GM18508 (cell line): ENCODE data around the gene SERP2.
"Not testable (repeated sequence)": the region's sequence is repeated elsewhere in the genome, so short reads cannot be mapped to it uniquely, and the experiment has no call there.

Experiments used
- ATAC-seq: cut with Tn5 transposase; IDR thresholded peaks from one replicate; pipeline ENCODE4 v1.9.1; 2021; ENCODE audit warnings: moderate number of reproducible peaks; ENCODE audit not compliant: insufficient read depth, unreplicated experiment

Gene SERP2

GRCh38 chr13:44373601-44374347 is at the start of gene SERP2:
TSS of gene SERP2 (plus strand) at chr13:44373824. CDS start at chr13:44374026, 202 bp downstream.
- ATAC-seq = no peak

DNA sequence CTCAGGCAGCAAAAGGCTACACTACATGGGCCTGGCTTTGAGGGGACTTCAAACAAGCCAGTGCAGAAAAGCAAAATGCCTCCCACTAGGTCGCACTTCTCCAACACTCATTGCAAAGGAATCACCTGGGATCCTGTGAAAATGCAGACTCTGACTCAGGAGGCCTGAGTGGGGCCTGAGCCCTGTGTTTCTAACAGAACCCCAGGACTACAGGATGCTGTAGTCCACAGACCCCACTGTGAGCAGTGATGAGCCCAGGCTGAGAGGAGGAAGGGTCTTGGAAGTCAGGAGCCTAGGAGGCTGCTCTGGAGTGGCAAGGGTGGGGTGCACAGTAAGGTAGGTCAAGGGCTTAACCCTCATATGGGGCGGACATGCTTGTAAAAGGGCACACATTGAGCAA is 46.7 kb upstream of the SERP2 start:
- ATAC-seq = no peak

GRCh38 chr13:44329041-44329440 is 44.6 kb upstream of the SERP2 start:
- ATAC-seq = not testable (repeated sequence)

DNA sequence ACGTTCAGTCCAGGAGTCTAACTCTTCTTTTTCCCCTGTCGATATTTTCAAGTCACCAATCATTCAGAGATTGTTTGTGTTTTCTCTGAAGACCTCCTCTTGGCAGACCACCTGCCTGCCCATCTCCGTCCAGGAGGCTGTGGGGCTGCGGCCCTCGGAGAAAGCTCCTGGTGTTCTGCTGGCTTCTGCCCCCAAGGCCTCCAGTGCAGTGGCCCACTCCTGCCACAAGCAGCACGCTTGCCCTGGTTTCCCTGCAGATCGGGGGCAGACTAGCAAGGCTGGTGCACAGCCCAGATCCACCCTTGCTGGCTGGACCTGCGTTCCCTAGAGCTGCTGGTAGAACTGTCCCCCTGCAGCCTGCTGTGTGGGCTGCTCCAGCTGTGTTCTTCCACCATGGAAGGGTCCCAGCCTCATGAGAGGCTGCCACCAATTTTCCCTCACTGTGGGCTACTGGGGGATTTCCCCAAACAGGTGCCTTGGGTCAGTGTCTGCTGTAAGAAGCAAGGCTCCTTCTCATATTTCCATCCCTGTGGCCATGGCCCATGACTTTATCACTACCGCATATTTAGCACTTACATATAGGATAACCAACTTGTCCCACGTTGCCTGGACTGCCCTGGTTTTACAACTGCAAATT is 43.6 kb upstream of the SERP2 start:
- ATAC-seq = no peak

DNA sequence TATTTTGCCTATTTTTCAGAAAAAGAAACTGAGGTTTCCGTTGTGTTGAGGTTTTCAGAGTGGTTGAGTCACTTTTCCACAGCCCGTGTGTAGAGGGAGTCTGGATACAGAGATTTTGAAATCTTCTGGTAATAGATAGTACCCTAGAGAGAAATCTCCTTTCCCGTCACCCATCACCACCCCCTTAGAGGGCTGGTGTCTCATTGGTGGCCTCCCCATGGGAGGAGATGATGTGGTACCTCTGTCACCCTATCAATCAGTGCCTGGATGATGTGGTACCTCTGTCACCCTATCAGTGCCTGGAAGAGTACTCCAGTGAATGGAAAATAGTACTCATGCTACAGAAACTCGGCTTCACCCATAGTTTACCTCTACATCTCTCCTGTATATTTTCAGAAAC is 42.2 kb upstream of the SERP2 start:
- ATAC-seq = no peak

DNA sequence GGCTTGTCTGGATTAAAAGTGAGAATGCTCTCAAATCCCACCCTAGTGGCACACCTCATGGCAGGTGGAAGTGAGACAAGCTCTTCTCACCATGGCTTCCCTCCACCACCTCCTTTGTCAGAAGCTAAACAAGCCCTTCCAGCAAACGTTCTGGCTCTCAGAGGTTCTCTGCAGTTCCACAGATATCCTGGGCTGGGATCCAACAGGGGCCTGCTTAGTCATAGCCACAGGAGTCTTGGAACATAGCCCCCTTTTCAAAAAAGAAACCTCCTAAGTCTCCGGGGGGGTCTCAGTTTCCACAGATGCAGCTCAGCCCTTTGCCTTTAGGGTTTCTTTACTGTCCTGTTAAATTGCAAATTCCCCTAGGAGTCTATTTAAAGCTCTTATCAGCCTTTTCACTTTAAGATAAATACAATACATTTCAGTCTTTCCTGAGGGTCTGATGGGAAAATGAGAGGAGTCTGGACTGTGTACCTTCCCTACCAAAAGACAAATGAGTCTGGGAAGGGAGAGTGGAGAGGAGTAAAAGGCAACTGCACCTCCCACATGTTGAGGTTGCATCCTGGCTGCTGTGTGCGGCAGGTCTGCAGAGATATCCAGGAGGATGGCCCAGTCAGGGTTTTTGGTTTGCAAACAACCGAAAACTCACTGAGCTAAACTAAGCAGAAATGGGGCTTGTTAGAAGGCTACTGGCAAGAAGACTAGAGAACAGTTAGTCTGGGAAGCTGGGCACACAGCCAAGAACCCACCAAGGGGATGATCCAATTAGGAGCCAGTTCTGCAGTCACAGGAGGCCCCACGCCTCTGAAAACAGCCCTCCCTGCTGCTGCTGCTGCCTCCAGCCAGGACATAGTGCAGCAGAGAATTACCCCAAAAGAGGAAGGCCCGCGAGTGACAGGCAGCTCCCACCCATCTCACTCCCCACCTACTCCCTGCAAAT is 41.4 kb upstream of the SERP2 start:
- no peak for ATAC-seq

DNA sequence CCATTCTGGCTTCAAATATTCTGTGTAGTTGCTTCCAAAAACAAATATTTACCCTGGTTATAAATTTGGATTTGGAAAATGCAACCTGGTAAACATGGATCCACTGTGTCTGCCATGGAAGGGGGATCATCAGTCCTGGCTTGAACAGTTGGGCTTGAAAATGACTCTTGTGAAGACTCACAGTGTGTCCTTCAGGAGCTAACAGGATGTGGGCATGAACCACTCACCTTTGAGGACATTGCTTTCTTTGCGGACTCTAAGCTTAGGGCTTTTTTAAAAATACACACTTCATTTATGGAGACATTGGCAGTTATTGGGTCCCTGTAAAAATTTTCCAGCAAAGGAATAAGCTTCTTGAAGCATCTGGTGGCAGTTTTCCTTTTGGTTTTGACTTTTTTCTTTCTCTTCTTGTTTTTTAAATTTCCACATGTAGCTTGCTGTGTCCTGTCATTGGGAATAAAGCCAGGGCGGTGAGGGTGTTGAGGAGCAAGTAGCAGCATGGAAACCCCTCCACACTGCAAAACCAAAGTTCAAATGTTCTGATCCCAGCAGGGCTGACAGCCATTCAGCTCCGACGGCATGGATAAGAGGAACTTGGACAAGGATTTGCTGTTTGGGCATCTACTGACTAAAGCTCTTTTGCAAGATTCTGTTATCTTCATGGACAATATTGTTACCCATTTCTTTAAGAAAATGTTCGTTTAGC is 39.5 kb upstream of the SERP2 start:
- no peak for ATAC-seq

DNA sequence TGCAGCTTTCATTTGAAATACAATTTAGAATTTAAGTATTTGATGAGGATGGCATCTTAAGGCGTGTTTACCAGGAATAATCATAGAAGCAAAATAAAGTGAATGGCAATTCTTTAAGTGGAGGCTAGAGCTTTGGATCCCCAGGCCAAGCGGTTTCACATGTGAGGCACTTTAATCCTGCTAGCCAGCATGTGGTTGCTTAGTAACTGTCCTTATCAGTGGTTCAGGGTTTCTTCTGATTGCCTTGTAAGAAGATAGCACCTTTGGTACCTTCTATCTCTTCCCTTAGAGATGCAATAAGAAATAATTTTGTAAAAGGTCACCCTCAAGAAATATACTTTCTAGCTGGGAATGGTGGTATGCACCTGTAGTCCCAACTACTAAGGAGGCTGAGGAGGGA is 38.9 kb upstream of the SERP2 start:
- ATAC-seq = no peak

DNA sequence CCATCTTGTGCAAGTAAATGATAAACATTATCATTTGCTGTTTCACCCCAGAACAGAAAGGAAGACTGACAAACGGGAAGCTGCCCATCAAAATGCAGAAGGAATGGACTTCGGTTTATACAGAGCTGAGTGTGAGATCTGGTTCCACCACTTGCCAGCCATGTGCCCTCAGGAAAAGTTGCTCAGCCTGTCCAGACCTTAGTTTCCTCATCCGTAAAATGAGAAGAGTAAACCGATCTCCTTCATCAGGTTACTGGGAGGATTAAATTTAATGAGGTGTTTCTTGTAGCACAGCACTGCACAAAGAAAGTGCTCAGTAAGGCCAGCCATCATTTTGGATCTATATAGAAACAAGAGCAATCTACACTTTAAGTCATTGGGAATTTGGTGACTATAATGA is 36.7 kb upstream of the SERP2 start:
- ATAC-seq = no peak

DNA sequence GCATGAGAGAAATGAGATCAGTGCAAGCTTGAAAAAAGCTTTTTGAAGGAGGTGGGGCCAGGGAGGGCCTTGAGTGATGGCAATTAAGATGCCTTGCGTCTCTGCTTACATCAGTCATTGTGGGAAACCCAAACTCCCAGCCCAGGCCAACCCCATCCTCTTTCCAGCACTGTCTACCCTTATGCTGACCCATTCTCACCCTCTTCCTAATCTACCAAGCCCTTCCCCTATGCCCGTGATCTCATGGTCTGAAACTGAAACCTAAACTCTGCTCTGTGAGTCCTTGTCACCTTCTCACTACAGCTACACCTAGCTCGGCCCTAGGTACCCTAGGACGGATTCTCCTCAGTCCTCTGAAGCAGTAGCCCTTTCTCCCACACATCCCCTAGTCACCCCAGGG is 36.0 kb upstream of the SERP2 start:
- ATAC-seq = no peak

DNA sequence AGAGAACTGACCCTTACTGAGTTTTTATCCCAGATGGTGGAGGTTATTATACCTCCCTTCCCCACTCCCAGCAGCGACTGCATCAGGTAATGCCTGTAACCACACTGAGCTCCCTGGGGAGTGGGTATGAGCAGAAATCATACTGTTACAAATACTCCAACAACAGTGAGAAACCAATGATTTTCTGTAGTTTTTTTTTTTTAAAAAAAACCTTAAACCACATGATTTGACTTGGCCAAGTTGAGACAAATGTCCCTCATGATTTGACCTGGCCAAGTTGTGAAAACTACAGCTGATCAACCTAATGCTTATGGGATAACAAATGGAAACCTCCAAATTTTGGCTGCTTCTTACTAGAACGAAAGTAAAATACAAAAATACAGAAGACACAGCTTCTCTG is 33.1 kb upstream of the SERP2 start:
- ATAC-seq = no peak

DNA sequence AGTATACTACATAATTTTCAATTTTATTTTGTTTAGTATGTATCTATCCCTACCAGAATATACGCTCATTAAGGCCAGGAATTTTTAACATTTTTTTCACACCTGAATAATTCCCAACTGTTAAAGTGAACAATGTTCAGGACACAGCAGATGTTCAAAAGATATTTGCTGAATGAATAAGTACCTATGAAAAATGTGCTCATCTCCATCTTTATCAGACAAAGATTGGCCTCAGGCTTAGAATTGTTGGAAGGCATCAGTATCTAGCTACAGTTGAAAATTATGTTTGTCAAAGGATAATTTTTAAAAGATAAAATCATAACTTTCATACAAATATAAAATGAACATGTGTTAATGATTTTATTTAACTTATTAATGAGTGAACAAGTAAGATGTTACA is 30.9 kb upstream of the SERP2 start:
- no peak for ATAC-seq

- no peak for ATAC-seq
Measured at GRCh38 chr13:44346534-44346933, 27.1 kb upstream of the SERP2 start.

DNA sequence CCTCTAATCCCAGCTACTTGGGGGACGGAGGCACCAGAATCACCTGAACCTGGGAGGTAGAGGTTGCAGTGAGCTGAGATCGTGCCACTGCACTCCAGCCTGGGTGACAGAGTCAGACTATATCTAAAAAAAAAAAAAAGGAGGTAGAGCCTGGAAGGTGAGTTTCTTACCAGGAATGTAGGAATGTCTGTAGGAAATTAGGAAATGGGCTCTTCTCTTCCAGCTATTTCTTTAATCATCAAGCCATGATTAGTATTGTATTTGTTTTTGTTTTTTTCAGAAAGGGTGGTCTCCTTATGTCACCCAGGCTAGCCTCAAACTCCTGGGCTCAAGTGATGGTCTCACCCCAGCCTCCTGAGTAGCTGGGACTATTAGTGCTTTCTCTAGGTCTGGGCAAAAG is 26.3 kb upstream of the SERP2 start:
- no peak for ATAC-seq

- no peak for ATAC-seq
Measured at GRCh38 chr13:44347949-44348348, 25.7 kb upstream of the SERP2 start.

DNA sequence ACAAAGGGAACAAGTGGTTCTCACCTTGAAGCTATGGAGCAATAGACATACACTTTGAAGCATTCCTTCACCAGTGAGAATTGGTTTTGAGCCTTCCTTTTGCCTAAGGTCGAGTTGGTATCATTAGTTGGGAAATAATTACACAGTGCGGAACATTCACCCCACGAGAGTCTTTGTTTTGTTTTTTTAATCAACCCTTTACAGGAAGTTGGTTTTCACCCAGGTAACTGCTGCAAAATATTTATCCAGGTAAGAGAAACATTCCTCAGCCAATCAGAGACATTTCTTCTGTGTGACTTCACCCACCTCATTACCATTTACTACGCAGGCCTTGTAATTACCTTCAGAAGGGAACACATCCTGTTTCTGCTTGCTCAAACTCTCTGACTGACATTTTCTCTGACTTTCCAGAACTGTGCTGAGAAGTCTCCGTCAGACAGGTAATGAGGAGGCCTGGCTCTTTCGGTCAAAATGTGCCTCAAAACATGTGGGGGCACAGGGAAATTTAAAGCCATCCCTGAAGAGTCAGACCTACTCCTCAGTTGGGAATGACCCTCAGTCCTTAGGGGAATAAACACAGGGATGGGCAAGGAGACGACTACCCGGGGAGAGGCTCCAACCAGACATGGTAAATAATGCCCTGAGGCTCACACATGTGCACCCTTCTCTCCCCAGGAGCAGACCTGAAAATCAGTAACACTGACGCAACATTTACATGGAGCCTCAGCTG is 22.7 kb upstream of the SERP2 start:
- ATAC-seq = no peak

DNA sequence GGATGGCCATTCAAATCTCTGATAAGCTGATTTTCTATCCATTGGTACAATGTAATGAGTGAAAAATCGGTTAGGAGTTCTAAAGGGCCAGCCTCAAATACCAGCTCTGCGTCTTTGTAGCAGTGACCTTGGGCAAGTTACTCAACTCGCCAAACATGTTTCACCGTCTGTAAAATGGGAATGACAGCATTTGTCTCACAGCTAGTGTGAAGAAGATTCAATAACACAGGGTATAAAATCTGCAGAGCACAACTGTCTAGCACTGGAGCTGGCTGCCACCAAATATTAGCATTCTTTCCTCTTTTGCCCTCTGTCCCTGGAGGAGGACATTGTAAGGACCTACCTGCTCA is 22.1 kb upstream of the SERP2 start:
- no peak for ATAC-seq

- ATAC-seq = no peak
Measured at GRCh38 chr13:44352202-44352601, 21.4 kb upstream of the SERP2 start.

- no peak for ATAC-seq
Measured at GRCh38 chr13:44352671-44353070, 21.0 kb upstream of the SERP2 start.

GRCh38 chr13:44354331-44354730 is 19.3 kb upstream of the SERP2 start:
- ATAC-seq = no peak
